HepG2 (cell line): ENCODE results near the gene ITPK1. TPM values are rescaled to one million over a fixed set of nuclear protein-coding genes. Genes with fewer than 3 reads are reported as not detected.

Source experiments
- HDAC6 ChIP-seq: fragments of 200-600 bp; sonication (generic); IDR thresholded peaks from 2 replicates; pipeline ENCODE4 v1.7.0; 2017; ENCODE audit warnings: mild to moderate bottlenecking, antibody characterized with exemption, low read length, low read depth
- KLF16 ChIP-seq, 2 experiments: sonication (generic) in 1 of 2; formaldehyde crosslinking in 1 of 2; IDR thresholded peaks; 2 replicates each; pipeline versions ENCODE4 v1.6.1 to v1.8.0; 2016 to 2023; ENCODE audit warnings: missing genetic modification reagents in 2 of 2, missing compliant biosample characterization in 1 of 2
- MYC ChIP-seq: sonication (generic); formaldehyde crosslinking; IDR thresholded peaks from 2 replicates; pipeline ENCODE4 v1.9.0; 2021; ENCODE audit warnings: missing genetic modification reagents, borderline replicate concordance
- NKX3-1 ChIP-seq: sonication (generic); formaldehyde crosslinking; IDR thresholded peaks from 2 replicates; pipeline ENCODE4 v1.5.0; 2020; ENCODE audit warnings: missing genetic modification reagents
- NRL ChIP-seq: sonication (generic); formaldehyde crosslinking; IDR thresholded peaks from 2 replicates; pipeline ENCODE4 v1.5.0; 2020; ENCODE audit warnings: missing genetic modification reagents, mild to moderate bottlenecking, moderate library complexity, borderline replicate concordance
- PHF8 ChIP-seq: sonication (generic); formaldehyde crosslinking; IDR thresholded peaks from 2 replicates; pipeline ENCODE4 v1.5.0; 2020; ENCODE audit warnings: missing genetic modification reagents
- RBFOX2 ChIP-seq: fragments of 200-400 bp; formaldehyde crosslinking; IDR thresholded peaks from 2 replicates; pipeline ENCODE4 v1.6.1; 2017; ENCODE audit warnings: low read depth, mild to moderate bottlenecking, low read length
- RBM39 ChIP-seq: fragments of 200-400 bp; formaldehyde crosslinking; IDR thresholded peaks from one replicate; pipeline ENCODE4 v1.6.1; 2018; ENCODE audit warnings: antibody characterized with exemption, mild to moderate bottlenecking, low read depth, low read length; ENCODE audit not compliant: poor library complexity, severe bottlenecking
- RFX1 ChIP-seq: fragments of 450-650 bp; IDR thresholded peaks from 2 replicates; pipeline ENCODE4 v1.6.1; 2017
- TBX2 ChIP-seq: sonication (generic); formaldehyde crosslinking; IDR thresholded peaks from 2 replicates; pipeline ENCODE4 v1.5.0; 2020; ENCODE audit warnings: missing genetic modification reagents, mild to moderate bottlenecking, borderline replicate concordance
- ZNF274 ChIP-seq: sonication (generic); formaldehyde crosslinking; IDR thresholded peaks from 2 replicates; pipeline ENCODE4 v1.5.1; 2020; ENCODE audit warnings: mild to moderate bottlenecking, missing genetic modification reagents
- ZNF33B ChIP-seq: sonication (generic); formaldehyde crosslinking; IDR thresholded peaks from 2 replicates; pipeline ENCODE4 v1.5.1; 2020; ENCODE audit warnings: mild to moderate bottlenecking, missing genetic modification reagents
- ZNF891 ChIP-seq: sonication (generic); formaldehyde crosslinking; IDR thresholded peaks from 2 replicates; pipeline ENCODE4 v1.5.0; 2020; ENCODE audit warnings: mild to moderate bottlenecking, missing genetic modification reagents
- polyA plus RNA-seq, 8 experiments: library from polyadenylated mRNA; depleted of rRNA in 3 of 8; stranded (reverse) in 7 of 8; unstranded in 1 of 8; fragments of >200 nt; fragmentation: Illumina TruSeq in 4 of 8; extraction: Trizol in 4 of 8; gene quantifications; 2 replicates each; pipeline versions ENCODE4 v1.2.1 to v1.2.3, GENCODE V29; 2011 to 2016; ENCODE audit warnings: low read depth in 4 of 8, missing spikeins in 1 of 8, mixed read lengths in 1 of 8; ENCODE audit not compliant: insufficient read depth in 1 of 8
- total RNA-seq, 5 experiments: library from RNA; depleted of rRNA; stranded (reverse); fragments of >200 nt; fragmentation: Illumina TruSeq; extraction: Trizol; gene quantifications; 2 replicates each; pipeline ENCODE4 v1.2.3, GENCODE V29; 2016; ENCODE audit warnings: low read depth in 1 of 5
- TF ChIP-seq, protein P1 (sequence below): sonication (generic); formaldehyde crosslinking; IDR thresholded peaks from 2 replicates; pipeline ENCODE4 v1.4.0; 2020; ENCODE audit warnings: missing genetic modification reagents
- TF ChIP-seq, protein P2 (sequence below): sonication (generic); formaldehyde crosslinking; IDR thresholded peaks from 2 replicates; pipeline ENCODE4 v1.5.0; 2020; ENCODE audit warnings: mild to moderate bottlenecking, missing genetic modification reagents, borderline replicate concordance
- TF ChIP-seq, protein P3 (sequence below): sonication (generic); formaldehyde crosslinking; IDR thresholded peaks from 2 replicates; pipeline ENCODE4 v1.4.0; 2020; ENCODE audit warnings: missing genetic modification reagents, borderline replicate concordance
- TF ChIP-seq, protein P4 (sequence below), 2 experiments: sonication (generic) in 1 of 2; formaldehyde crosslinking in 1 of 2; IDR thresholded peaks; 2 replicates each; pipeline versions ENCODE4 v1.4.0 to v1.6.1; 2018 to 2020; ENCODE audit warnings: missing genetic modification reagents in 2 of 2, borderline replicate concordance in 1 of 2, low read depth in 1 of 2, mild to moderate bottlenecking in 1 of 2, missing biosample characterization in 1 of 2
- TF ChIP-seq, protein P5 (sequence below): sonication (generic); formaldehyde crosslinking; IDR thresholded peaks from 2 replicates; pipeline ENCODE4 v1.5.1; 2020; ENCODE audit warnings: missing genetic modification reagents, mild to moderate bottlenecking, borderline replicate concordance

The ITPK1 gene
- total and polyA plus RNA-seq, 2 of the 13 experiments (the other 11 are each of a cell fraction or from before 2014, with no cell fraction given) = 20.5 to 47.5 TPM

DNA sequence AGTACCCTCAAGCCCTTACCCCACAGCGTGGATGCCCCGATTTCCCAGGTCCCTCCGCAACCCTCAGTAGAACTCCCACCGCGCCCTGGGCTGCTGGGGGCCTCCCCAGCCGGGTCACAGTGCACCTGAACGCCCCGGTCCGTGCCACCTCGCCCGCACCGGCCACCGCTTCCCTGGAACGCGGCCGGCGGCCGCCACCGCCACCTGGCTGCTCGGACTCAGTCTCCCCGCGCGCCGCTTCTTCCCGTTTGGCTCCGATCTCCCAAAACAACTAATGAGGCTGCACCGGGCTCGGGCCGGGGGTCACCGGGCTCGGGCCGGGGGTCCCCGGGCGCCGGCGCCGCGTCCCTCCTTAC lies 1.0 kb downstream of the ITPK1 start (continued):
- TF ChIP-seq, protein P1, sequence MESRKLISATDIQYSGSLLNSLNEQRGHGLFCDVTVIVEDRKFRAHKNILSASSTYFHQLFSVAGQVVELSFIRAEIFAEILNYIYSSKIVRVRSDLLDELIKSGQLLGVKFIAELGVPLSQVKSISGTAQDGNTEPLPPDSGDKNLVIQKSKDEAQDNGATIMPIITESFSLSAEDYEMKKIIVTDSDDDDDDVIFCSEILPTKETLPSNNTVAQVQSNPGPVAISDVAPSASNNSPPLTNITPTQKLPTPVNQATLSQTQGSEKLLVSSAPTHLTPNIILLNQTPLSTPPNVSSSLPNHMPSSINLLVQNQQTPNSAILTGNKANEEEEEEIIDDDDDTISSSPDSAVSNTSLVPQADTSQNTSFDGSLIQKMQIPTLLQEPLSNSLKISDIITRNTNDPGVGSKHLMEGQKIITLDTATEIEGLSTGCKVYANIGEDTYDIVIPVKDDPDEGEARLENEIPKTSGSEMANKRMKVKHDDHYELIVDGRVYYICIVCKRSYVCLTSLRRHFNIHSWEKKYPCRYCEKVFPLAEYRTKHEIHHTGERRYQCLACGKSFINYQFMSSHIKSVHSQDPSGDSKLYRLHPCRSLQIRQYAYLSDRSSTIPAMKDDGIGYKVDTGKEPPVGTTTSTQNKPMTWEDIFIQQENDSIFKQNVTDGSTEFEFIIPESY = no peak
- peak; percentile 35 for TF ChIP-seq RBFOX2
- no peak for TF ChIP-seq HDAC6
- TF ChIP-seq, protein P2, sequence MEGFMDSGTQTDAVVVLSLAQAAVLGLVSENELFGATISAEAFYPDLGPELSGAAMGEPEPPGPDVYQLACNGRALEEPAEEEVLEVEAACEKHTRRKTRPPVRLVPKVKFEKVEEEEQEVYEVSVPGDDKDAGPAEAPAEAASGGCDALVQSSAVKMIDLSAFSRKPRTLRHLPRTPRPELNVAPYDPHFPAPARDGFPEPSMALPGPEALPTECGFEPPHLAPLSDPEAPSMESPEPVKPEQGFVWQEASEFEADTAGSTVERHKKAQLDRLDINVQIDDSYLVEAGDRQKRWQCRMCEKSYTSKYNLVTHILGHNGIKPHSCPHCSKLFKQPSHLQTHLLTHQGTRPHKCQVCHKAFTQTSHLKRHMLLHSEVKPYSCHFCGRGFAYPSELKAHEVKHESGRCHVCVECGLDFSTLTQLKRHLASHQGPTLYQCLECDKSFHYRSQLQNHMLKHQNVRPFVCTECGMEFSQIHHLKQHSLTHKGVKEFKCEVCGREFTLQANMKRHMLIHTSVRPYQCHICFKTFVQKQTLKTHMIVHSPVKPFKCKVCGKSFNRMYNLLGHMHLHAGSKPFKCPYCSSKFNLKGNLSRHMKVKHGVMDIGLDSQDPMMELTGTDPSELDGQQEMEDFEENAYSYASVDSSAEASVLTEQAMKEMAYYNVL (CRISPR knock-in tag) = no peak
- no peak for TF ChIP-seq NKX3-1 (CRISPR knock-in tag)
- TF ChIP-seq TBX2 (CRISPR knock-in tag) = 0 out of 2 replicates have a peak, but pooled peaks have one; percentile 15
- TF ChIP-seq, protein P3, sequence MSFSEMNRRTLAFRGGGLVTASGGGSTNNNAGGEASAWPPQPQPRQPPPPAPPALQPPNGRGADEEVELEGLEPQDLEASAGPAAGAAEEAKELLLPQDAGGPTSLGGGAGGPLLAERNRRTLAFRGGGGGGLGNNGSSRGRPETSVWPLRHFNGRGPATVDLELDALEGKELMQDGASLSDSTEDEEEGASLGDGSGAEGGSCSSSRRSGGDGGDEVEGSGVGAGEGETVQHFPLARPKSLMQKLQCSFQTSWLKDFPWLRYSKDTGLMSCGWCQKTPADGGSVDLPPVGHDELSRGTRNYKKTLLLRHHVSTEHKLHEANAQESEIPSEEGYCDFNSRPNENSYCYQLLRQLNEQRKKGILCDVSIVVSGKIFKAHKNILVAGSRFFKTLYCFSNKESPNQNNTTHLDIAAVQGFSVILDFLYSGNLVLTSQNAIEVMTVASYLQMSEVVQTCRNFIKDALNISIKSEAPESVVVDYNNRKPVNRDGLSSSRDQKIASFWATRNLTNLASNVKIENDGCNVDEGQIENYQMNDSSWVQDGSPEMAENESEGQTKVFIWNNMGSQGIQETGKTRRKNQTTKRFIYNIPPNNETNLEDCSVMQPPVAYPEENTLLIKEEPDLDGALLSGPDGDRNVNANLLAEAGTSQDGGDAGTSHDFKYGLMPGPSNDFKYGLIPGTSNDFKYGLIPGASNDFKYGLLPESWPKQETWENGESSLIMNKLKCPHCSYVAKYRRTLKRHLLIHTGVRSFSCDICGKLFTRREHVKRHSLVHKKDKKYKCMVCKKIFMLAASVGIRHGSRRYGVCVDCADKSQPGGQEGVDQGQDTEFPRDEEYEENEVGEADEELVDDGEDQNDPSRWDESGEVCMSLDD (CRISPR knock-in tag) = 0 out of 2 replicates have a peak, but pooled peaks have one; percentile 8
- TF ChIP-seq MYC (CRISPR knock-in tag) = 0 out of 2 replicates have a peak, but pooled peaks have one; percentile 9
- 0 out of 2 replicates have a peak, but pooled peaks have one; percentile 7 for TF ChIP-seq PHF8 (CRISPR knock-in tag)
- TF ChIP-seq, protein P4, sequence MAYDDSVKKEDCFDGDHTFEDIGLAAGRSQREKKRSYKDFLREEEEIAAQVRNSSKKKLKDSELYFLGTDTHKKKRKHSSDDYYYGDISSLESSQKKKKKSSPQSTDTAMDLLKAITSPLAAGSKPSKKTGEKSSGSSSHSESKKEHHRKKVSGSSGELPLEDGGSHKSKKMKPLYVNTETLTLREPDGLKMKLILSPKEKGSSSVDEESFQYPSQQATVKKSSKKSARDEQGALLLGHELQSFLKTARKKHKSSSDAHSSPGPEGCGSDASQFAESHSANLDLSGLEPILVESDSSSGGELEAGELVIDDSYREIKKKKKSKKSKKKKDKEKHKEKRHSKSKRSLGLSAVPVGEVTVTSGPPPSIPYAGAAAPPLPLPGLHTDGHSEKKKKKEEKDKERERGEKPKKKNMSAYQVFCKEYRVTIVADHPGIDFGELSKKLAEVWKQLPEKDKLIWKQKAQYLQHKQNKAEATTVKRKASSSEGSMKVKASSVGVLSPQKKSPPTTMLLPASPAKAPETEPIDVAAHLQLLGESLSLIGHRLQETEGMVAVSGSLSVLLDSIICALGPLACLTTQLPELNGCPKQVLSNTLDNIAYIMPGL (CRISPR knock-in tag; IDR thresholded peaks at IDR 0.05; ENCODE audit: borderline replicate concordance in 1 of 2, low read depth in 1 of 2) = peak in 1 of 2 experiments; percentile 8; a peak in 2 of 4 replicates
- peak; percentile 46 for TF ChIP-seq RBM39
- TF ChIP-seq KLF16 (CRISPR knock-in tag; IDR thresholded peaks at IDR 0.05) = 0 out of 4 replicates have a peak, but pooled peaks of 1 of the 2 experiments have one; percentile 14
- TF ChIP-seq RFX1 = no peak
- 0 out of 2 replicates have a peak, but pooled peaks have one; percentile 53 for TF ChIP-seq ZNF33B
- TF ChIP-seq ZNF274 = peak; percentile 24; the same call in 1 of the 2 replicates
- TF ChIP-seq NRL (CRISPR knock-in tag) = peak; percentile 12; the same call in 1 of the 2 replicates
- TF ChIP-seq, protein P5, sequence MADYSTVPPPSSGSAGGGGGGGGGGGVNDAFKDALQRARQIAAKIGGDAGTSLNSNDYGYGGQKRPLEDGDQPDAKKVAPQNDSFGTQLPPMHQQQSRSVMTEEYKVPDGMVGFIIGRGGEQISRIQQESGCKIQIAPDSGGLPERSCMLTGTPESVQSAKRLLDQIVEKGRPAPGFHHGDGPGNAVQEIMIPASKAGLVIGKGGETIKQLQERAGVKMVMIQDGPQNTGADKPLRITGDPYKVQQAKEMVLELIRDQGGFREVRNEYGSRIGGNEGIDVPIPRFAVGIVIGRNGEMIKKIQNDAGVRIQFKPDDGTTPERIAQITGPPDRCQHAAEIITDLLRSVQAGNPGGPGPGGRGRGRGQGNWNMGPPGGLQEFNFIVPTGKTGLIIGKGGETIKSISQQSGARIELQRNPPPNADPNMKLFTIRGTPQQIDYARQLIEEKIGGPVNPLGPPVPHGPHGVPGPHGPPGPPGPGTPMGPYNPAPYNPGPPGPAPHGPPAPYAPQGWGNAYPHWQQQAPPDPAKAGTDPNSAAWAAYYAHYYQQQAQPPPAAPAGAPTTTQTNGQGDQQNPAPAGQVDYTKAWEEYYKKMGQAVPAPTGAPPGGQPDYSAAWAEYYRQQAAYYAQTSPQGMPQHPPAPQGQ (CRISPR knock-in tag) = 0 out of 2 replicates have a peak, but pooled peaks have one; percentile 62
- peak; percentile 17; the same call in 1 of the 2 replicates for TF ChIP-seq ZNF891 (CRISPR knock-in tag)
- TF ChIP-seq, all 625 proteins: peak for 20
